GM10266 (cell line): ENCODE measurements around the gene CTIF.
A peak's percentile ranks its signal among the peaks of the same experiment; 100 is the strongest.

Experiments used
- DNase-seq: peaks from one replicate; pipeline ENCODE4 v3.0.0; 2012; ENCODE audit errors: extremely low spot score
- TF ChIP-seq, protein P1 (sequence below): IDR thresholded peaks from 2 replicates; pipeline ENCODE4 v1.5.1; 2012; ENCODE audit warnings: mild to moderate bottlenecking, low read depth; ENCODE audit not compliant: control insufficient read depth, insufficient read depth; ENCODE audit errors: missing control alignments

The CTIF gene

DNA sequence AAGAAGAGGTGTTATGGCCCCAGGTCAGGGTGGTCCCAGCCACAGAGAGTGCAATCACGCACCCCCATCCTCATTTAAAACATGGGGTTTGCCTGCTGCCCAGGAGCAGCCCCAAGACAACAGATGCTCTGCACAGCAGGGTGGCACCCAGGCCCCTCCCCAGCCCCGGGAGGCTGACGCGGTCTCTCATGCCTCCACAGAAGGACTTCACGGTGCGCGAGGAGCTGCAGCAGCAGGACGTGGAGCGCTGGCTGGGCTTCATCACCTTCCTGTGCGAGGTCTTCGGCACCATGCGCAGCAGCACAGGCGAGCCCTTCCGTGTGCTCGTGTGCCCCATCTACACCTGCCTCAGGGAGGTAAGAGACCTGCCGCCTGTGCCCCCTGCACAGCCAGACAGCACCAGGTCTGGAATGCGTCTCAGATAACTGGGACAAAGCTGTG lies 278.2 kb downstream of the CTIF start:
- TF ChIP-seq, protein P1, sequence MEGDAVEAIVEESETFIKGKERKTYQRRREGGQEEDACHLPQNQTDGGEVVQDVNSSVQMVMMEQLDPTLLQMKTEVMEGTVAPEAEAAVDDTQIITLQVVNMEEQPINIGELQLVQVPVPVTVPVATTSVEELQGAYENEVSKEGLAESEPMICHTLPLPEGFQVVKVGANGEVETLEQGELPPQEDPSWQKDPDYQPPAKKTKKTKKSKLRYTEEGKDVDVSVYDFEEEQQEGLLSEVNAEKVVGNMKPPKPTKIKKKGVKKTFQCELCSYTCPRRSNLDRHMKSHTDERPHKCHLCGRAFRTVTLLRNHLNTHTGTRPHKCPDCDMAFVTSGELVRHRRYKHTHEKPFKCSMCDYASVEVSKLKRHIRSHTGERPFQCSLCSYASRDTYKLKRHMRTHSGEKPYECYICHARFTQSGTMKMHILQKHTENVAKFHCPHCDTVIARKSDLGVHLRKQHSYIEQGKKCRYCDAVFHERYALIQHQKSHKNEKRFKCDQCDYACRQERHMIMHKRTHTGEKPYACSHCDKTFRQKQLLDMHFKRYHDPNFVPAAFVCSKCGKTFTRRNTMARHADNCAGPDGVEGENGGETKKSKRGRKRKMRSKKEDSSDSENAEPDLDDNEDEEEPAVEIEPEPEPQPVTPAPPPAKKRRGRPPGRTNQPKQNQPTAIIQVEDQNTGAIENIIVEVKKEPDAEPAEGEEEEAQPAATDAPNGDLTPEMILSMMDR = no peak
- DNase-seq = no peak

DNA sequence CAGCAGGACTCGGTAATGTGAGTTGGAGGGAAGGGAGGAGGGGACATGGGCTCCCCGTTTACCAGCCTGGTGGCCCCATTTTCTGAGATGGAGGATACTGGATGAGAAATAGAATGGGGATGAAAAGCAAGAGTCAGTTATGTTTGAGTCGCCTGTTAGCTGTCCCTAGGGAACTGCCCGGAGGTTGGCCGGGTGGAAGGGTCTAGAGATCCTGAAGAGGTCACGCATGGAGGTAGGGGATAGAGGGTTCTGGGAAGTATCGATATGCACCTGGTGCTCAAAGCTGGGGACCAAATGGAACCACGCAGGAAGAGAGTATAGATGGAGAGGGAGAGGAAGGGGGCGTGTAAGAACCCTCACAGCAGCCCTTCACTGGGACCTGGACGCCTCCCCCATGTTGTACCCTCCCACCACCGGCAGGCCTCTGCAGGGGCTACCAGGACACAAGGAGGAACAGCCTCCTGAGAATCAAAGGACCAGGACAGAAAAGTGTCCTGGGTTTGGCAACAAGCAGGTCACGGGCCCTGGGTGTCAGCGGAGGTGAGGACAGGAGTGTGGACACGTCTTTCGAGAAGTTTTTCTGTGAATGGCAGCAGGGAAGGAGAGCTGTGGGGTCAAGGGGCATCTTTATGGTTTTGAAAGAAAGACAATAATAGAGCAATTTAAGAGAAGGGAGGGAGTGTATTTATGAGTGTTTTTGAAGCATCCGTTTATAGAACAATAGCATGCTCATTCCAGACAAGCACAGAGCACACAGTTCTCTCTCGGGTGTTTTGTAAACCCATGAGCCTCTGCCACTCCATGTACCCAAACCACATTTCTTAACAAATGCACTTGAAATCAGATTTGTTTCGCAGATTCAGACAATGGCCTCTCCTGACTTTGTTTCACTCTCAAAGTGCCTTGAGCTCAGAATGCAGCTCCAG lies 279.8 kb downstream of the CTIF start:
- DNase-seq = no peak
- TF ChIP-seq, protein P1 = no peak

DNA sequence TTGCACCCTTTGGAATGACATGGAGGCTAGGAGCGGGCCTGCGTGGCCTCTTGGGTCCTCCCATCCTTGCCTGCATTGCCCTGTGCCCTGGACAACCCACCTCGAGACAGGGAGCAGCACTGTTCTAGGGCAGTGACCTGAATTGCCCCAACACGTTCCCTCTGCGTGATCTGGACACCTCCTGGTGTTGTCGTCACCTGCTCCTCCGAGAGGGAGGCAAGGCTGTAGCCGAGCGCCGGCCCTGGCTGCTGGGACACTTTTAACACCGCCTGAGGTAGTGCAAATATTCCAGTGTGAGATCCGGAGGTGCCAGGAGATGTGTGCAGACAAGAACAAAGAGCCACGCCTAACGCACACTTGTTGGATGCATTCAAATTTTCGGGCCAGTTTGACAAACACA lies 280.4 kb downstream of the CTIF start:
- TF ChIP-seq, protein P1 = no peak

DNA sequence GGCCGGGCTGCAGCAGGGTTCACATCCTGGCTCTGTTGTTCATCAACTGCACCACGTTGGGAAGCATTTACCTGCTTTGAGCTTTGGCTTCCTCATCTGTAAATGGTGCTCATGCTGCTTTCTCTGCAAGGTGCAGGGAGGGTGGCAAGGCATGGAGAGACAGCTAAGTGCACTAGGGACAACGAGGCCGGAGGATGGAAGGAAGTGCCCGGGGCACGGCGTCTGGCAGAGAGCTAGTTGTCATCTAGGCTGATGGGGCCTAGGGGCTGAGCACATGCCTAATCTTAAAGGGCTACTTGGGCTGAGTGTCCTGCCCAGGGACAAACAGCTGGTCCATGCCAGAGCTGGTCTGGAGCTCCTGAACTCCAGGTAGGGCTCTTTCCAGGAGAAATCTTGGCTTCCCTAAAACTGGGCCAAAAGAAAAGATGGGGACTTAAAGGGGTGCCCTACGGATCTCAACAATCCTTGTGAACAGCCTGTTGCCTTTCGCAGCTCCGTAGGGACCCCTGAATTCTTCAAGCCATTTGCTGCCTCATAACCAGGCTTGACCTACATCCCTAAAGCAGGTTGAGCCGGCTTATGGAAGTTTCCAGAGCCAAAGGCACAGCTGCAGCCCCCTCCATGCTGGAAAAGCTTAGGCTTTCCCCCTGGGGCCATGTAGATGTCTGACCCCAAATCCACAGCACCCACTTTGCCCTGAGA lies 281.1 kb downstream of the CTIF start:
- TF ChIP-seq, protein P1 = no peak
- DNase-seq = no peak

More for the DNA sequence above, 280.4 kb downstream of the CTIF start:
- DNase-seq = no peak

DNA sequence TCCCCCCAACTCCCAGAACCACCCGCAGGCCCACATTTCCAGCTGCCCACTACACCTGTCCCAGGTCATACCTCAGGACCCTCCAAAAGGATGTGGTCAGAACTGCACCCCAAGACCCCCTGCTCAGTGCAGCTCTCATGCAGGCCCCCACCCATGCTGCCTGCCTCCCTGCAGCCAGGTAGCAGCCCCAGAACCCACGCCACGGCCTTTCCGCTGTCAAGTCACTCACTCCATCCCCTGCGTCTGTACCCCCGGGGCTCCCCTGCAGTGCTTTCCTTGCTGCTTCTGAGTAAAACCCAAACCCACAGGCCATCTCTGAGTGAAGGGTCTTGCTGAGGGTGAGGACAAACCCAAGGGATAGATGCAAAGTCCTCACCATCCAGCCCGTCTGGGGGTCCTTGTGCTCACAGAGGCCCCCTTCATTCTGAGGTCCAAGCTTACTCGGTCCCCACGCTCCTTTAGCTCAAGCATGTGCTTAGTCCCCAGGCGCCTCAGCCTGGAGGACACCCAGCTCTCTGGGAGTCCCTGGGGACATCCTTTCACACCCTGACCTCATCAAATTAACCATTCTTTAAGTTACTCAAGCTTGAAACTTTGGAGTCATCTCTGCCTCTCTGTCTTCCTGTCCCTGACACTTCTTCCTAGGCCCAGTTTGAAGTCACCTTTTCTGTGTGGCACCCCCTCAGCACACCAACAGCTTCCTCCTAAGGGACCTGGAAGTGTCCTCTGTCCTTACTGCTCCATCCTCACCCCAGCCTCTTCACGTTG lies 281.8 kb downstream of the CTIF start:
- TF ChIP-seq, protein P1 = no peak
- peak; percentile 81 for DNase-seq

DNA sequence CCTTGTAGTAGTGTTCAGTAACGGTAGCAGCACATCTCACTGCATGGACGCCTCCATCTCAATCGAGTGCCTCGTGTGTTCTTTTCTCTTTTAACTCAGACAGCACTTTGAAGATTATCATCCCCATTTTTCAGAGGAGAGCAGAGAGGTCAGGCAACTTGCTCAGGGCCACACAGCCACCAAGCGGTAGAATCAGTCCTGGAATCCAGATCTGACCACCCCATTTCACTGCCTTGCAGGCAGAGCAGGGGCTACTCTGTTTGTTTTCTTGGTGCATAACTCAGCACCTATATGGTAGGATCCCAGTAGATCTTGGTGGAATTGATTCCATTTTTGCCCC lies 282.4 kb downstream of the CTIF start:
- TF ChIP-seq, protein P1 = no peak
- no peak for DNase-seq
